HepG2 (cell line): Measurements from ENCODE around the gene STK24. TPM values are rescaled to one million over a fixed set of nuclear protein-coding genes. Genes with fewer than 3 reads are reported as not detected.

ENCODE experiments used
- ATAC-seq: fragments of 200-7000 bp; cut with Tn5 transposase; 3 replicates; pipeline ENCODE4 v1.9.1; 2020; ENCODE audit warnings: mild to moderate bottlenecking, moderate library complexity
- BruUV-seq: library from RNA; stranded (reverse); fragments of 400-500 nt; replicated peaks from 2 replicates; lab custom pipeline; 2021; lab: Mats Ljungman, UMichigan
- CTCF ChIA-PET: fragments of 300-600 bp; formaldehyde crosslinking; extraction: SDS; loops from one replicate; lab custom pipeline; 2021; ENCODE audit warnings: low total read pairs, inconsistent platforms, low intra/inter-chr PET ratio; lab: Yijun Ruan, JAX
- POLR2A ChIA-PET: fragments of 350-600 bp; sonication (Branson Sonifier 250); formaldehyde crosslinking; loops from one replicate; lab custom pipeline; 2020; ENCODE audit warnings: antibody characterized with exemption, inconsistent platforms; lab: Yijun Ruan, JAX
- DNase-seq: peaks from one replicate; pipeline ENCODE4 v3.0.0-alpha.2; 2015; ENCODE audit warnings: low spot score
- FAIRE-seq: peaks from 3 replicates; lab custom pipeline; 2011; peaks lifted over from hg19 to GRCh38; lab: Jason Lieb, UNC
- H2AFZ ChIP-seq: one replicate; pipeline ENCODE4 v1.6.1; 2011; ENCODE audit warnings: low read length, inconsistent platforms
- H3K27ac ChIP-seq: fragments of 300-600 bp; 3 replicates; pipeline ENCODE4 v1.8.0; 2011; ENCODE audit warnings: mixed run types, mild to moderate bottlenecking, mixed read lengths, low read length, inconsistent platforms; ENCODE audit not compliant: insufficient read depth; ENCODE audit errors: extremely low read length
- H3K27me3 ChIP-seq, 2 experiments: fragments of 200-600 bp in 1 of 2; 2 replicates in 1 of 2; 3 replicates in 1 of 2; pipeline versions ENCODE4 v1.6.0 to v1.8.0; 2011; ENCODE audit warnings: low read length in 2 of 2, mild to moderate bottlenecking in 2 of 2, moderate library complexity in 2 of 2, inconsistent platforms in 1 of 2; ENCODE audit not compliant: insufficient read depth in 2 of 2, control insufficient read depth in 1 of 2
- H3K36me3 ChIP-seq, 2 experiments: fragments of 200-600 bp in 1 of 2; replicated peaks in 1 of 2; 2 replicates in 1 of 2; 3 replicates in 1 of 2; pipeline versions ENCODE4 v1.5.1 to v1.8.0; 2011; ENCODE audit warnings: low read length in 2 of 2, inconsistent platforms in 1 of 2; ENCODE audit not compliant: insufficient read depth in 2 of 2, control insufficient read depth in 1 of 2
- H3K4me1 ChIP-seq: 2 replicates; pipeline ENCODE4 v1.5.1; 2012; ENCODE audit warnings: low read length, inconsistent platforms; ENCODE audit not compliant: insufficient read depth
- H3K4me2 ChIP-seq: 2 replicates; pipeline ENCODE4 v1.6.0; 2011; ENCODE audit warnings: low read depth, low read length, inconsistent platforms
- H3K4me3 ChIP-seq, 3 experiments: fragments of 200-600 bp in 1 of 3; sonication (generic), shearing (Covaris generic) in 1 of 3; replicated peaks in 1 of 3; 2 replicates each; pipeline ENCODE4 v1.5.1; 2011 to 2016; ENCODE audit warnings: low read length in 3 of 3, inconsistent platforms in 2 of 3, low read depth in 2 of 3, mild to moderate bottlenecking in 2 of 3, control low read depth in 1 of 3, mixed read lengths in 1 of 3; ENCODE audit not compliant: insufficient read depth in 1 of 3
- H3K79me2 ChIP-seq: one replicate; pipeline ENCODE4 v1.6.1; 2011; ENCODE audit warnings: low read length, inconsistent platforms; ENCODE audit not compliant: insufficient read depth
- H3K9ac ChIP-seq: 2 replicates; pipeline ENCODE4 v1.6.0; 2011; ENCODE audit warnings: mild to moderate bottlenecking, low read depth, low read length, inconsistent platforms; ENCODE audit not compliant: insufficient read depth
- H3K9me3 ChIP-seq: 2 replicates; pipeline ENCODE4 v1.5.1; 2012; ENCODE audit warnings: mild to moderate bottlenecking, low read length
- H4K20me1 ChIP-seq: 2 replicates; pipeline ENCODE4 v1.6.0; 2011; ENCODE audit warnings: inconsistent platforms, mild to moderate bottlenecking, low read length, moderate library complexity; ENCODE audit not compliant: insufficient read depth
- GATA4 ChIP-seq: sonication (generic); IDR thresholded peaks from 2 replicates; pipeline ENCODE4 v1.6.1; 2016; ENCODE audit warnings: antibody characterized with exemption, low read depth, borderline replicate concordance
- HBP1 ChIP-seq: IDR thresholded peaks from 2 replicates; pipeline ENCODE4 v1.6.1; 2016; ENCODE audit warnings: low read depth, control low read depth
- TGIF2 ChIP-seq: IDR thresholded peaks from 2 replicates; pipeline ENCODE4 v1.6.1; 2016; ENCODE audit warnings: control low read depth, missing compliant biosample characterization
- ZNF142 ChIP-seq: sonication (generic); formaldehyde crosslinking; IDR thresholded peaks from 2 replicates; pipeline ENCODE4 v1.4.0; 2020; ENCODE audit warnings: missing genetic modification reagents
- ZNF160 ChIP-seq: sonication (generic); formaldehyde crosslinking; IDR thresholded peaks from 2 replicates; pipeline ENCODE4 v1.8.0; 2022; ENCODE audit warnings: mild to moderate bottlenecking, inconsistent platforms, missing genetic modification reagents
- ZNF672 ChIP-seq: sonication (generic); formaldehyde crosslinking; IDR thresholded peaks from 2 replicates; pipeline ENCODE4 v1.8.1; 2022; ENCODE audit warnings: missing genetic modification reagents
- ZNF768 ChIP-seq: sonication (generic); formaldehyde crosslinking; IDR thresholded peaks from 2 replicates; pipeline ENCODE4 v1.4.0; 2020; ENCODE audit warnings: missing genetic modification reagents
- WGBS: methylation state at CpG from one replicate; pipeline ENCODE4 v1.1.6; 2017; ENCODE audit warnings: low lambda C conversion rate; 5-methylcytosine and 5-hydroxymethylcytosine counted together
- in situ Hi-C: cut with HindIII; loops from 2 replicates; pipeline ENCODE4 v1.10.0; 2017; ENCODE audit warnings: low pct_unique_long_range_greater_than_20kb; ENCODE audit not compliant: extremely low pct_ligation_motif_present
- intact Hi-C: fragments of 100-400 bp; cut with micrococcal nuclease; formaldehyde crosslinking; loops from one replicate; pipeline ENCODE4 v1.10.0; 2022; ENCODE audit not compliant: unreplicated experiment
- polyA plus RNA-seq, 8 experiments: library from polyadenylated mRNA; depleted of rRNA in 3 of 8; stranded (reverse) in 7 of 8; unstranded in 1 of 8; fragments of >200 nt; fragmentation: Illumina TruSeq in 4 of 8; extraction: Trizol in 4 of 8; gene quantifications; 2 replicates each; pipeline versions ENCODE4 v1.2.1 to v1.2.3, GENCODE V29; 2011 to 2016; ENCODE audit warnings: low read depth in 4 of 8, missing spikeins in 1 of 8, mixed read lengths in 1 of 8; ENCODE audit not compliant: insufficient read depth in 1 of 8
- total RNA-seq, 5 experiments: library from RNA; depleted of rRNA; stranded (reverse); fragments of >200 nt; fragmentation: Illumina TruSeq; extraction: Trizol; gene quantifications; 2 replicates each; pipeline ENCODE4 v1.2.3, GENCODE V29; 2016; ENCODE audit warnings: low read depth in 1 of 5

STK24 gene
- total and polyA plus RNA-seq, 2 of the 13 experiments (the other 11 are each of a cell fraction or from before 2014, with no cell fraction given), result 51.3 to 73.0 TPM

GRCh38 chr13:98496966-98497365 is 79.9 kb downstream of the STK24 start:
- in situ Hi-C loops, result no loop called here
- BruUV-seq, result no TSS peak
- POLR2A ChIA-PET, result interaction anchor here (1.7 to 2.6 kb wide), 2 partner anchors 8 to 12 kb away, joined by 5 to 8 read pairs; no protein-coding TSS in a partner anchor
- Histone ChIP-seq H2AFZ (no peak overlapping the region), H3K4me2 (no peak overlapping the region), H3K9ac (no peak overlapping the region)
- no peak; the same call in 2 of the 3 replicates for ATAC-seq
- DNase-seq, result no peak
- no peak for TF ChIP-seq GATA4
- TF ChIP-seq HBP1 (CRISPR knock-in tag), result no peak
- no peak for TF ChIP-seq ZNF160 (CRISPR knock-in tag)
- TF ChIP-seq ZNF142, result no peak
- TF ChIP-seq ZNF672, result no peak
- TF ChIP-seq TGIF2 (CRISPR knock-in tag), result no peak
- TF ChIP-seq ZNF768 (CRISPR knock-in tag), result no peak
- TF ChIP-seq, all 625 proteins: peak for 0
- intact Hi-C loops, result no loop called here
- no peak overlapping the region for H3K4me3 ChIP-seq
- no peaks in the 10 kb centered on the region for H3K9me3 ChIP-seq
- H4K20me1 ChIP-seq, result no peaks in the 10 kb centered on the region; the same call in 1 of the 2 replicates
- no peaks in the 10 kb centered on the region for H3K27me3 ChIP-seq
- H3K36me3 ChIP-seq, result peaks cover 4 to 17% of the 10 kb centered on the region in 2 experiments
- H3K27ac ChIP-seq, result peak overlapping the region; percentile 81
- H3K79me2 ChIP-seq, result peaks cover 84% of the 10 kb centered on the region
- 94% methylated on average over 8 of the region's 8 CpGs for whole genome bisulfite sequencing
- CTCF ChIA-PET, result no interaction called here
- FAIRE-seq, result no peak
- H3K4me1 ChIP-seq, result peaks cover 84% of the 10 kb centered on the region
